ENCODE measurements around the gene CTNS. TPM values are rescaled to one million over a fixed set of nuclear protein-coding genes. Genes with fewer than 3 reads are reported as not detected.
A peak's percentile ranks its signal among the peaks of the same experiment; 100 is the strongest.

Gene CTNS
- total RNA-seq, 1 donor from 2014 or later, result 35.6 TPM

- intact Hi-C loops (cut with DNase I), result loop anchor here (5.0 kb wide), 1 partner anchor 790 kb away; no protein-coding TSS in a partner anchor
- Histone ChIP-seq H3K9me3 (no peaks in the 10 kb centered on the region), H3K27ac (peak overlapping the region; percentile 18)
These were observed 10.7 kb downstream of the CTNS start for GRCh38 chr17:3647251-3647650.

GRCh38 chr17:3647769-3648555 lies 11.4 kb downstream of the CTNS start:
- H3K9me3 ChIP-seq, result no peaks in the 10 kb centered on the region
- peak overlapping the region; percentile 18 for H3K27ac ChIP-seq
- DNase-seq (ENCODE audit: extremely low spot score in 2 of 2), result no peak
- H3K27me3 ChIP-seq, result no peaks in the 10 kb centered on the region
- H3K36me3 ChIP-seq, result peaks cover 0 to 5% of the 10 kb centered on the region in 2 donors
- intact Hi-C loops (cut with DNase I), result loop anchor here (5.0 kb wide), 1 partner anchor 791 kb away; no protein-coding TSS in a partner anchor
- H3K4me1 ChIP-seq, result peaks cover 9% of the 10 kb centered on the region
- peak in 1 of 2 donors; percentile 52 for TF ChIP-seq POLR2AphosphoS5 (IDR thresholded peaks at IDR 0.05; ENCODE audit: insufficient read depth in 1 of 2, low read depth in 1 of 2)
- TF ChIP-seq POLR2A (IDR thresholded peaks at IDR 0.05), result no peak
- no peak overlapping the region for H3K4me3 ChIP-seq

More at GRCh38 chr17:3647251-3647650, 10.7 kb downstream of the CTNS start:
- no peaks in the 10 kb centered on the region for H3K27me3 ChIP-seq
- H3K4me3 ChIP-seq, result no peak overlapping the region
- DNase-seq (ENCODE audit: extremely low spot score in 2 of 2), result no peak
- H3K4me1 ChIP-seq, result peaks cover 9% of the 10 kb centered on the region
- H3K36me3 ChIP-seq, result peaks cover 0 to 5% of the 10 kb centered on the region in 2 donors
- TF ChIP-seq POLR2AphosphoS5 (IDR thresholded peaks at IDR 0.05; ENCODE audit: insufficient read depth in 1 of 2, low read depth in 1 of 2) (no peak), POLR2A (IDR thresholded peaks at IDR 0.05) (no peak)
- TF ChIP-seq, protein P1, sequence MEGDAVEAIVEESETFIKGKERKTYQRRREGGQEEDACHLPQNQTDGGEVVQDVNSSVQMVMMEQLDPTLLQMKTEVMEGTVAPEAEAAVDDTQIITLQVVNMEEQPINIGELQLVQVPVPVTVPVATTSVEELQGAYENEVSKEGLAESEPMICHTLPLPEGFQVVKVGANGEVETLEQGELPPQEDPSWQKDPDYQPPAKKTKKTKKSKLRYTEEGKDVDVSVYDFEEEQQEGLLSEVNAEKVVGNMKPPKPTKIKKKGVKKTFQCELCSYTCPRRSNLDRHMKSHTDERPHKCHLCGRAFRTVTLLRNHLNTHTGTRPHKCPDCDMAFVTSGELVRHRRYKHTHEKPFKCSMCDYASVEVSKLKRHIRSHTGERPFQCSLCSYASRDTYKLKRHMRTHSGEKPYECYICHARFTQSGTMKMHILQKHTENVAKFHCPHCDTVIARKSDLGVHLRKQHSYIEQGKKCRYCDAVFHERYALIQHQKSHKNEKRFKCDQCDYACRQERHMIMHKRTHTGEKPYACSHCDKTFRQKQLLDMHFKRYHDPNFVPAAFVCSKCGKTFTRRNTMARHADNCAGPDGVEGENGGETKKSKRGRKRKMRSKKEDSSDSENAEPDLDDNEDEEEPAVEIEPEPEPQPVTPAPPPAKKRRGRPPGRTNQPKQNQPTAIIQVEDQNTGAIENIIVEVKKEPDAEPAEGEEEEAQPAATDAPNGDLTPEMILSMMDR (IDR thresholded peaks at IDR 0.05), result no peak

DNA sequence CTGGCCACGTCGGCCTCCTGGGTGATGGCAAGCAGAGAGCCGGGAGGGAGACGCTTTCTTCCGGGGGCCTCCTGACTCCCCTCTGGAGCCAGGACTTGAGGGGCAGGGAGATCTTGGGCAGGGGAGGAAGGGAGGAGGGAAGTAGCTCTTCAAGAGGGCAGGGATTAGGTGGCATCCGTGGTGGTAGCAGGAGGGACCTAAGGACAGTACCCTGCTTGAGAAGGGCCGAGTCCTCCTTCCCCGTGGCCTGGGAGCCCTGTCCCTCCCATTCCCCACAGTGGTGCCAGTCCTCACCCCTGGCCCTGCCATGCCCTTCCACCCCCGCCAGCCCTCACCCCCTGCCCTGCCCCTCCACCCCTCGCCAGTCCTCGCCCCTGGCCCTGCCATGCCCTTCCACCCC lies 19.2 kb downstream of the CTNS start:
- peaks cover 44% of the 10 kb centered on the region for H3K4me1 ChIP-seq
- intact Hi-C loops (cut with DNase I), result no loop called here
- TF ChIP-seq POLR2AphosphoS5 (IDR thresholded peaks at IDR 0.05; ENCODE audit: insufficient read depth in 1 of 2, low read depth in 1 of 2) (no peak), POLR2A (IDR thresholded peaks at IDR 0.05) (no peak)
- TF ChIP-seq, protein P1 (IDR thresholded peaks at IDR 0.05), result no peak
- no peaks in the 10 kb centered on the region for H3K36me3 ChIP-seq
- H3K4me3 ChIP-seq, result no peak overlapping the region
- H3K27ac ChIP-seq, result no peak overlapping the region
- no peak for DNase-seq (ENCODE audit: extremely low spot score in 2 of 2)
- no peaks in the 10 kb centered on the region for H3K27me3 ChIP-seq
- no peaks in the 10 kb centered on the region for H3K9me3 ChIP-seq

- TF ChIP-seq POLR2AphosphoS5 (IDR thresholded peaks at IDR 0.05; ENCODE audit: insufficient read depth in 1 of 2, low read depth in 1 of 2) (no peak), POLR2A (IDR thresholded peaks at IDR 0.05) (no peak)
- TF ChIP-seq, protein P1 (IDR thresholded peaks at IDR 0.05), result no peak
- no peak overlapping the region for H3K27ac ChIP-seq
- DNase-seq (ENCODE audit: extremely low spot score in 2 of 2), result no peak
- H3K4me1 ChIP-seq, result peaks cover 48% of the 10 kb centered on the region
- no peaks in the 10 kb centered on the region for H3K9me3 ChIP-seq
- no peak overlapping the region for H3K4me3 ChIP-seq
- H3K27me3 ChIP-seq, result no peaks in the 10 kb centered on the region
- intact Hi-C loops (cut with DNase I), result no loop called here
- H3K36me3 ChIP-seq, result no peaks in the 10 kb centered on the region
These were observed 19.8 kb downstream of the CTNS start for GRCh38 chr17:3656353-3656752.

GRCh38 chr17:3656755-3657587 lies 20.4 kb downstream of the CTNS start:
- Histone ChIP-seq H3K27ac (peak overlapping the region; percentile 90), H3K4me1 (peaks cover 48% of the 10 kb centered on the region), H3K27me3 (no peaks in the 10 kb centered on the region), H3K9me3 (no peaks in the 10 kb centered on the region), H3K4me3 (no peak overlapping the region), H3K36me3 (no peaks in the 10 kb centered on the region)
- intact Hi-C loops (cut with DNase I), result no loop called here
- TF ChIP-seq, protein P1 (IDR thresholded peaks at IDR 0.05), result no peak
- TF ChIP-seq POLR2AphosphoS5 (IDR thresholded peaks at IDR 0.05; ENCODE audit: insufficient read depth in 1 of 2, low read depth in 1 of 2) (no peak), POLR2A (IDR thresholded peaks at IDR 0.05) (no peak)
- DNase-seq (ENCODE audit: extremely low spot score in 2 of 2), result no peak

All from vagina (tissue), 2 donors.